ENCODE data around the gene HECTD3. TPM values are rescaled to one million over a fixed set of nuclear protein-coding genes. Genes with fewer than 3 reads are reported as not detected.
"Not testable (repeated sequence)": the region's sequence is repeated elsewhere in the genome, so short reads cannot be mapped to it uniquely, and the experiment has no call there.

The HECTD3 gene
- total RNA-seq, 1 experiment from 2014 or later = 40.8 TPM

- peak; percentile 80 for DNase-seq (ENCODE audit: low read depth)
These were observed 3.4 kb upstream of the HECTD3 start for GRCh38 chr1:45014321-45015028.

- no peak for DNase-seq (ENCODE audit: low read depth)
These were observed 2.6 kb upstream of the HECTD3 start for GRCh38 chr1:45013551-45014209.

GRCh38 chr1:45012639-45013278 lies 1.6 kb upstream of the HECTD3 start:
- peak; percentile 44 for DNase-seq (ENCODE audit: low read depth)

- peak; percentile 94 for DNase-seq (ENCODE audit: low read depth)
These were observed 914 bp upstream of the HECTD3 start, which contains the start of gene UROD for GRCh38 chr1:45011837-45012638. UROD (plus strand) TSS chr1:45012254; CDS start chr1:45012266, 12 bp downstream.

GRCh38 chr1:45009956-45010854 lies 919 bp downstream of the HECTD3 start:
- no peak for DNase-seq (ENCODE audit: low read depth)

GRCh38 chr1:45009296-45009865 lies 1.7 kb downstream of the HECTD3 start:
- no peak for DNase-seq (ENCODE audit: low read depth)

GRCh38 chr1:45008516-45008915 lies 2.6 kb downstream of the HECTD3 start:
- no peak for DNase-seq (ENCODE audit: low read depth)

- no peak for DNase-seq (ENCODE audit: low read depth)
These were observed 3.0 kb downstream of the HECTD3 start for GRCh38 chr1:45008076-45008475.

GRCh38 chr1:45007311-45007710 lies 3.8 kb downstream of the HECTD3 start:
- DNase-seq (ENCODE audit: low read depth) = no peak

- DNase-seq (ENCODE audit: low read depth) = no peak
These were observed 5.4 kb downstream of the HECTD3 start for GRCh38 chr1:45005761-45006160.

GRCh38 chr1:45004281-45004920 lies 6.7 kb downstream of the HECTD3 start:
- no peak for DNase-seq (ENCODE audit: low read depth)

- no peak for DNase-seq (ENCODE audit: low read depth)
These were observed 7.4 kb downstream of the HECTD3 start for GRCh38 chr1:45003741-45004140.

GRCh38 chr1:45002650-45003645 lies 8.2 kb downstream of the HECTD3 start:
- no peak for DNase-seq (ENCODE audit: low read depth)

GRCh38 chr1:45001576-45001975 lies 9.5 kb downstream of the HECTD3 start:
- DNase-seq (ENCODE audit: low read depth) = not testable (repeated sequence)

- peak; percentile 4 for DNase-seq (ENCODE audit: low read depth)
These were observed 10.1 kb downstream of the HECTD3 start for GRCh38 chr1:45001011-45001481.

GRCh38 chr1:44999232-44999631 lies 11.9 kb downstream of the HECTD3 start:
- DNase-seq (ENCODE audit: low read depth) = no peak

GRCh38 chr1:44995467-44996238 lies 15.5 kb downstream of the HECTD3 start:
- no peak for DNase-seq (ENCODE audit: low read depth)

Data from LHCN-M2 (cell line).